SK-N-SH (cell line): ENCODE results near the gene WDR82. TPM values are rescaled to one million over a fixed set of nuclear protein-coding genes. Genes with fewer than 3 reads are reported as not detected.

ENCODE experiments used
- CTCF ChIA-PET: fragments of 300-600, 350-600 bp; formaldehyde crosslinking; extraction: SDS; loops from one replicate; lab custom pipeline; 2021; lab: Yijun Ruan, JAX
- POLR2A ChIA-PET: fragments of 350-600 bp; sonication (Branson Sonifier 250); formaldehyde crosslinking; extraction: SDS; loops from one replicate; lab custom pipeline; 2020; ENCODE audit warnings: antibody characterized with exemption, inconsistent platforms; lab: Yijun Ruan, JAX
- DNase-seq: peaks from one replicate; pipeline ENCODE4 v3.0.0; 2012
- H2AFZ ChIP-seq: fragments of 200-600 bp; sonication (generic); 2 replicates; pipeline ENCODE4 v1.8.1; 2016; ENCODE audit warnings: antibody characterized with exemption, mild to moderate bottlenecking, low read depth
- H3F3A ChIP-seq: fragments of 200-600 bp; sonication (generic); replicated peaks from 2 replicates; pipeline ENCODE3; 2016; ENCODE audit warnings: antibody characterized with exemption, mild to moderate bottlenecking; ENCODE audit not compliant: insufficient read depth
- H3K27ac ChIP-seq, 2 experiments: fragments of 200-500 bp in 1 of 2; fragments of 200-600 bp in 1 of 2; sonication (Bioruptor generic) in 1 of 2; sonication (generic), shearing (Covaris generic) in 1 of 2; 2 replicates each; pipeline versions ENCODE4 v1.5.1 to v1.6.1; 2014 to 2016; ENCODE audit warnings: low read depth in 2 of 2, inconsistent platforms in 1 of 2, low read length in 1 of 2, mild to moderate bottlenecking in 1 of 2, mixed read lengths in 1 of 2
- H3K27me3 ChIP-seq: fragments of 200-600 bp; sonication (generic), shearing (Covaris generic); 2 replicates; pipeline ENCODE4 v1.6.1; 2016; ENCODE audit warnings: mixed run types; ENCODE audit not compliant: insufficient read depth
- H3K36me3 ChIP-seq, 2 experiments: fragments of 200-500 bp in 1 of 2; fragments of 200-600 bp in 1 of 2; sonication (Bioruptor generic) in 1 of 2; sonication (generic) in 1 of 2; replicated peaks in 1 of 2; 2 replicates each; pipeline versions ENCODE3 to v1.5.1; 2014 to 2016; ENCODE audit warnings: low read length in 1 of 2, mild to moderate bottlenecking in 1 of 2; ENCODE audit not compliant: insufficient read depth in 2 of 2, control insufficient read depth in 1 of 2
- H3K4me1 ChIP-seq, 2 experiments: fragments of 200-500 bp in 1 of 2; fragments of 200-600 bp in 1 of 2; sonication (Bioruptor generic) in 1 of 2; sonication (generic), shearing (Covaris generic) in 1 of 2; 2 replicates each; pipeline versions ENCODE4 v1.5.1 to v1.6.1; 2014 to 2016; ENCODE audit warnings: low read depth in 1 of 2, low read length in 1 of 2, mixed run types in 1 of 2; ENCODE audit not compliant: insufficient read depth in 2 of 2, control insufficient read depth in 1 of 2
- H3K4me2 ChIP-seq: fragments of 200-600 bp; sonication (generic), shearing (Covaris generic); 2 replicates; pipeline ENCODE4 v1.6.1; 2017; ENCODE audit warnings: mixed run types
- H3K4me3 ChIP-seq, 2 experiments: fragments of 200-500 bp in 1 of 2; fragments of 200-600 bp in 1 of 2; sonication (Bioruptor generic) in 1 of 2; sonication (generic), shearing (Covaris generic) in 1 of 2; 2 replicates each; pipeline versions ENCODE4 v1.5.1 to v1.8.1; 2014 to 2016; ENCODE audit warnings: low read depth in 2 of 2, inconsistent platforms in 1 of 2, low read length in 1 of 2, mild to moderate bottlenecking in 1 of 2, mixed read lengths in 1 of 2, moderate library complexity in 1 of 2
- H3K79me2 ChIP-seq: fragments of 200-600 bp; sonication (generic); 2 replicates; pipeline ENCODE4 v1.8.1; 2017; ENCODE audit warnings: mild to moderate bottlenecking; ENCODE audit not compliant: insufficient read depth
- H3K9ac ChIP-seq: fragments of 200-600 bp; sonication (generic); 2 replicates; pipeline ENCODE4 v1.6.1; 2017; ENCODE audit warnings: mixed run types
- H3K9me2 ChIP-seq: fragments of 200-600 bp; sonication (generic); 2 replicates; pipeline ENCODE4 v1.6.1; 2017; ENCODE audit warnings: mixed run types
- H3K9me3 ChIP-seq: fragments of 200-600 bp; sonication (generic); 2 replicates; pipeline ENCODE4 v1.6.1; 2017; ENCODE audit warnings: mixed run types, mild to moderate bottlenecking, moderate library complexity
- H4K20me1 ChIP-seq: fragments of 200-600 bp; sonication (generic); 2 replicates; pipeline ENCODE4 v1.6.1; 2017; ENCODE audit warnings: mild to moderate bottlenecking, mixed run types; ENCODE audit not compliant: insufficient read depth
- ELF1 ChIP-seq: IDR thresholded peaks from 2 replicates; pipeline ENCODE4 v1.4.0; 2012
- EP300 ChIP-seq, 2 experiments: IDR thresholded peaks; 2 replicates each; pipeline versions ENCODE4 v1.4.0 to v1.6.1; 2012; ENCODE audit warnings: borderline replicate concordance in 1 of 2, low read depth in 1 of 2, low read length in 1 of 2
- EZH2phosphoT487 ChIP-seq: fragments of 200-600 bp; sonication (generic); IDR thresholded peaks from 2 replicates; pipeline ENCODE4 v1.6.1; 2017; ENCODE audit warnings: low read depth, mixed run types, mild to moderate bottlenecking, antibody characterized with exemption, moderate library complexity, borderline replicate concordance
- POLR2AphosphoS5 ChIP-seq: IDR thresholded peaks from 2 replicates; pipeline ENCODE4 v1.6.1; 2012; ENCODE audit warnings: low read depth, low read length
- TAF1 ChIP-seq: IDR thresholded peaks from 2 replicates; pipeline ENCODE4 v1.6.1; 2012; ENCODE audit warnings: low read depth, mild to moderate bottlenecking, low read length, moderate library complexity, borderline replicate concordance
- YY1 ChIP-seq: IDR thresholded peaks from 2 replicates; pipeline ENCODE4 v1.4.0; 2012; ENCODE audit warnings: low read depth, mild to moderate bottlenecking
- WGBS: methylation state at CpG from one replicate; pipeline ENCODE4 v1.1.6; 2017; ENCODE audit warnings: low lambda C conversion rate; 5-methylcytosine and 5-hydroxymethylcytosine counted together
- polyA plus RNA-seq, 3 experiments: library from polyadenylated mRNA; depleted of rRNA; stranded (reverse); fragments of >200 nt; gene quantifications; 2 replicates each; pipeline ENCODE4 v1.2.3, GENCODE V29; 2012
- TF ChIP-seq, protein P1 (sequence below): fragments of 200-600 bp; sonication (generic); IDR thresholded peaks from 2 replicates; pipeline ENCODE4 v1.6.1; 2017; ENCODE audit warnings: antibody characterized with exemption, mild to moderate bottlenecking, moderate library complexity
- TF ChIP-seq, protein P2 (sequence below): IDR thresholded peaks from 2 replicates; pipeline ENCODE4 v1.4.0; 2012; ENCODE audit warnings: low read depth
- TF ChIP-seq, protein P3 (sequence below): fragments of 150-350 bp; IDR thresholded peaks from 2 replicates; pipeline ENCODE4 v1.6.1; 2017; ENCODE audit warnings: antibody characterized with exemption, low read length, low read depth, borderline replicate concordance

WDR82 gene
- polyA plus RNA-seq, 1 of the 3 experiments (the other 2 are of a cell fraction): 41.2 TPM

DNA sequence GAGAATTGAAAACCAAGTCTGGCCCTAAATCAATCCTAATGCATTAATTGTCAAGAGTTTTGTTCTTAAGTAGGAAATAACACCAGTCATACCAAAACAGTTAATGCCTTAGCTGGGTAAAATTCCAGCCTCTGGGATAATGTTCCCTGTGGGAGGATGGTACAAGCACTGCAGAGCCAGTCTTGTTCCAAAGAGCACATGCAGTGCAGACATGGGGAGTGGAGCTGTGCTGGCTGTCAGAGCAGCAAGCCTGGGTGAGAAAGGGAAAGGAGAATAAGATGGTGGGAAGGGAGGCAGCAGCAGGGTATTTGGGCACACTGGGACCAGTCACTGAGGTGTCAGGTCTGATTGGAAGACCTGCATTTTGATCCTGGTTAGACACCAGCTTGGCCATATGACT lies 68.4 kb downstream of the WDR82 start:
- Histone ChIP-seq H3K79me2 (no peaks in the 10 kb centered on the region), H3K9me3 (no peaks in the 10 kb centered on the region), H2AFZ (no peak overlapping the region), H3K4me1 (no peaks in the 10 kb centered on the region), H3K36me3 (peaks cover 77 to 85% of the 10 kb centered on the region in 2 experiments), H3K27ac (no peak overlapping the region), H4K20me1 (no peaks in the 10 kb centered on the region), H3K27me3 (no peaks in the 10 kb centered on the region), H3F3A (no peaks in the 10 kb centered on the region), H3K9me2 (no peaks in the 10 kb centered on the region), H3K9ac (no peak overlapping the region), H3K4me2 (no peak overlapping the region), H3K4me3 (no peak overlapping the region)
- ChIA-PET POLR2A (no interaction called here), CTCF (interaction anchor here (0.9 to 4.9 kb wide), 8 partner anchors 9 to 238 kb away, joined by 3 to 44 read pairs (median 4); no protein-coding TSS in a partner anchor)
- TF ChIP-seq EZH2phosphoT487 (no peak), POLR2AphosphoS5 (no peak), ELF1 (no peak), YY1 (no peak)
- TF ChIP-seq, protein P1, sequence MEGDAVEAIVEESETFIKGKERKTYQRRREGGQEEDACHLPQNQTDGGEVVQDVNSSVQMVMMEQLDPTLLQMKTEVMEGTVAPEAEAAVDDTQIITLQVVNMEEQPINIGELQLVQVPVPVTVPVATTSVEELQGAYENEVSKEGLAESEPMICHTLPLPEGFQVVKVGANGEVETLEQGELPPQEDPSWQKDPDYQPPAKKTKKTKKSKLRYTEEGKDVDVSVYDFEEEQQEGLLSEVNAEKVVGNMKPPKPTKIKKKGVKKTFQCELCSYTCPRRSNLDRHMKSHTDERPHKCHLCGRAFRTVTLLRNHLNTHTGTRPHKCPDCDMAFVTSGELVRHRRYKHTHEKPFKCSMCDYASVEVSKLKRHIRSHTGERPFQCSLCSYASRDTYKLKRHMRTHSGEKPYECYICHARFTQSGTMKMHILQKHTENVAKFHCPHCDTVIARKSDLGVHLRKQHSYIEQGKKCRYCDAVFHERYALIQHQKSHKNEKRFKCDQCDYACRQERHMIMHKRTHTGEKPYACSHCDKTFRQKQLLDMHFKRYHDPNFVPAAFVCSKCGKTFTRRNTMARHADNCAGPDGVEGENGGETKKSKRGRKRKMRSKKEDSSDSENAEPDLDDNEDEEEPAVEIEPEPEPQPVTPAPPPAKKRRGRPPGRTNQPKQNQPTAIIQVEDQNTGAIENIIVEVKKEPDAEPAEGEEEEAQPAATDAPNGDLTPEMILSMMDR: no peak
- TF ChIP-seq, protein P2, sequence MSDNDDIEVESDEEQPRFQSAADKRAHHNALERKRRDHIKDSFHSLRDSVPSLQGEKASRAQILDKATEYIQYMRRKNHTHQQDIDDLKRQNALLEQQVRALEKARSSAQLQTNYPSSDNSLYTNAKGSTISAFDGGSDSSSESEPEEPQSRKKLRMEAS: no peak
- TF ChIP-seq, protein P3, sequence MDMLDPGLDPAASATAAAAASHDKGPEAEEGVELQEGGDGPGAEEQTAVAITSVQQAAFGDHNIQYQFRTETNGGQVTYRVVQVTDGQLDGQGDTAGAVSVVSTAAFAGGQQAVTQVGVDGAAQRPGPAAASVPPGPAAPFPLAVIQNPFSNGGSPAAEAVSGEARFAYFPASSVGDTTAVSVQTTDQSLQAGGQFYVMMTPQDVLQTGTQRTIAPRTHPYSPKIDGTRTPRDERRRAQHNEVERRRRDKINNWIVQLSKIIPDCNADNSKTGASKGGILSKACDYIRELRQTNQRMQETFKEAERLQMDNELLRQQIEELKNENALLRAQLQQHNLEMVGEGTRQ: no peak
- DNase-seq: no peak

DNA sequence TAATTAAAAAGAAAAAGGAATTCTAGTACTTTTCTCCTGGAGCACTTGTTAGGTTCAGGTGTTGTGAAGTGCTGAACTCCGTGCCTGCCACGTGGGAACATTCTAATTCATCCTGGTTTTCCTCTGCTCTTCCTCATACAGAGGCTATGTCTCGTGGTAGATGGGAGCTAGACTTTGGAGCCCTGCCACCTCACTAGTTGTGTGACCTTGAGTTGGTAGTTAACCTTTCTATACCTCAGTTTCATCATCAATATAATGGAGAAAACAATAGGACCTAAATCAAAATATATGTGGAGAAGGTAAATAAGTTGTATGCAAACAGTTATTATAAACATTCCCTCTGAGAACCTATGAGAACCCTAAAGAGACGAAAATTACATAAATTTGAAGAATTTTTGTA lies 69.9 kb downstream of the WDR82 start:
- ChIA-PET POLR2A (no interaction called here), CTCF (interaction anchor here (0.8 to 4.9 kb wide), 6 partner anchors 11 to 207 kb away, joined by 3 to 44 read pairs (median 4); partner anchors contain the start of gene TLR9)
- Histone ChIP-seq H3K36me3 (peaks cover 85% of the 10 kb centered on the region in 2 experiments), H2AFZ (no peak overlapping the region), H4K20me1 (no peaks in the 10 kb centered on the region), H3K27ac (no peak overlapping the region), H3F3A (no peaks in the 10 kb centered on the region), H3K9me2 (no peaks in the 10 kb centered on the region), H3K79me2 (no peaks in the 10 kb centered on the region), H3K4me1 (no peaks in the 10 kb centered on the region), H3K4me2 (no peak overlapping the region), H3K9ac (no peak overlapping the region), H3K4me3 (no peak overlapping the region), H3K27me3 (no peaks in the 10 kb centered on the region), H3K9me3 (no peaks in the 10 kb centered on the region)
- TF ChIP-seq EP300 (IDR thresholded peaks at IDR 0.05; ENCODE audit: borderline replicate concordance in 1 of 2, low read depth in 1 of 2, low read length in 1 of 2) (no peak), EZH2phosphoT487 (no peak), TAF1 (no peak)
- 100% methylated on average over 4 of the region's 4 CpGs for WGBS
- no peak for DNase-seq
